ENCODE measurements around the gene RRM2. TPM values are rescaled to one million over a fixed set of nuclear protein-coding genes. Genes with fewer than 3 reads are reported as not detected.

Gene RRM2
- total and polyA plus RNA-seq, 2 experiments from 2014 or later, result 23.5 to 79.2 TPM

DNA sequence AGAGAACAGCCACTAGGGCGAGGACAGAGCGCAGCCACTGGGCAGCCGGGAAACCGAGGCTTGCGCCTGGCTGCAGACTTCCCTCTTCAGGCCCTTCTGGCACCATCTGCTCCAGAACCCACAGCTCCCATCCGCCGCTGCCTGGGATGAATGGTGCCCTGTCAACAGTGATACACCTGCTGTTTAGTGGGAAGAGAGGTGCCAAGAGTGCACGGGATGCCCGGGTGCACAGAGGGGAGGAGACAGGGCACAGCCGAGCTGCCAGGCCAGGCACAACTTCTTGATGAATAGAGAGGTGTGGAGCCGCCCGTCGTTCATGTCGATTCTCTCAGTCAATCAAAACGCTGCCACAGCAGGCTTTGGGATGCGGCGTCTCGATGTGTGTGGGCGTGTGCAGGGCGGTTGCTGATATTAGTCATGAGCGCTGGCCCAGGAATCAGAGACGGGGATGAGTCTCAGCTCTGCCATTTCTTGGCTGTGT lies 39.5 kb downstream of the RRM2 start:
- H3K27ac ChIP-seq, result no peak overlapping the region
- H3K9me2 ChIP-seq (ENCODE audit: insufficient read depth), result no peaks in the 10 kb centered on the region
- H4K20me1 ChIP-seq (ENCODE audit: insufficient read depth), result no peaks in the 10 kb centered on the region
- H3K9ac ChIP-seq, result no peak overlapping the region
- in situ Hi-C loops (cut with MboI), result no loop called here
- no peaks in the 10 kb centered on the region for H3K4me1 ChIP-seq (ENCODE audit: insufficient read depth)
- H3K79me2 ChIP-seq (ENCODE audit: insufficient read depth), result no peaks in the 10 kb centered on the region
- TF ChIP-seq EZH2 (IDR thresholded peaks at IDR 0.05; ENCODE audit: insufficient read depth, poor library complexity, severe bottlenecking) (no peak), EZH2phosphoT487 (IDR thresholded peaks at IDR 0.05; ENCODE audit: insufficient read depth, low read depth) (no peak)
- peak; percentile 13 for DNase-seq
- no peaks in the 10 kb centered on the region for H3K9me3 ChIP-seq (ENCODE audit: low read depth)
- no peaks in the 10 kb centered on the region for H3K36me3 ChIP-seq (ENCODE audit: low read depth)
- H3K27me3 ChIP-seq (replicated peaks; ENCODE audit: insufficient read depth), result no peaks in the 10 kb centered on the region
- H3K4me3 ChIP-seq, result no peak overlapping the region
- WGBS, 2 experiments (ENCODE audit: low coverage in 1 of 2, low lambda C conversion rate in 2 of 2, missing lambda C conversion rate in 2 of 2), result 94% methylated on average over 21 to 22 of the region's 22 CpGs
- H3K4me2 ChIP-seq (ENCODE audit: unreplicated experiment), result no peak overlapping the region
- no peak overlapping the region for H2AFZ ChIP-seq
- H3F3A ChIP-seq (ENCODE audit: insufficient read depth), result no peaks in the 10 kb centered on the region

DNA sequence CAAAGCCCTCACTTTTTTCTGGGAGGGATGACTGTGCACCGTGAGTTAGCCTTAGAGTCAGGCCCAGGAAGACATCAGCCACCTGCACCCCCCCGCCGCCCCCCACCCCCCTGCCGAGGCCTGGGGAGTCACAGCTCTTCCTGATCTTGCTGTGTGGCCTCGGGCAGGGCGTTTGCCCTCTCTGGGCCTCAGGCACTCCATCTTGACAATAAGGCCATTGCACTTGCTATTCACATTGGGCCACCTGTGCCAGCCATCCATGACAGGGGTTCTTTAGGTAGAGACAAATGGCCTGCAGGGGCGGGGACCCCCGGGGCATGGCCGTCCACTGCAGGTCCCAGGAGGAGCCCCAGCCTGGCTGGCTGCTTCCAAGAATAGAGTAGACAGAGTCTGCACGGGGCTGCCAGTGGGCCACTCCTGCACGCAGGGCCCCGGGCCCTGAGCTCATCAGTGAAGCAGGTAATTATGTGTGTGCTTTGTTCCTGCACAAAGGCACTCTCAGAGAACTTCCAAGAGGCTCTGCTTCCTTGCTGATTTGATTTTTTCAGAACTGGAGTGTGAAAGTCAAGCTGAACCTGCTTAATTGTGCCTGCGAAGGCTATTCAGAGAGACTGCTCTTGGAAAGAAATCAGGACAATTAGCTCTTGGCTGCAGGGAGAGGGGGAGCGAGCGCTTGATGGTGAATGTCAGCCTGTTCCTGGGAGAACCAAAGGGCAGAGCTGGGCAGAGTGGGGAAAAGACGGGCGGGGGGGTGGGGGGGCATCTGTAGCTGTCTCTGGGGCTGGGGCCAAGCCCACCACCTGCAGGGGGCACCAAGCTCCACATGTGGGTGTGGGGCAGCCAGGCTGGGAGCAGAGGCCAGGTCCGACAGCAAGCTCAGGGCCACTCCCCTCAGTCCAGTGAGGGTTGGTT lies 40.3 kb downstream of the RRM2 start:
- no peak for TF ChIP-seq EZH2phosphoT487 (IDR thresholded peaks at IDR 0.05; ENCODE audit: insufficient read depth, low read depth)
- TF ChIP-seq EZH2 (IDR thresholded peaks at IDR 0.05; ENCODE audit: insufficient read depth, poor library complexity, severe bottlenecking), result no peak
- Histone ChIP-seq H3F3A (ENCODE audit: insufficient read depth) (no peaks in the 10 kb centered on the region), H3K9ac (no peak overlapping the region), H3K9me3 (ENCODE audit: low read depth) (no peaks in the 10 kb centered on the region), H3K4me1 (ENCODE audit: insufficient read depth) (no peaks in the 10 kb centered on the region), H3K36me3 (ENCODE audit: low read depth) (no peaks in the 10 kb centered on the region), H3K9me2 (ENCODE audit: insufficient read depth) (no peaks in the 10 kb centered on the region), H3K4me2 (ENCODE audit: unreplicated experiment) (no peak overlapping the region), H3K27ac (no peak overlapping the region), H4K20me1 (ENCODE audit: insufficient read depth) (no peaks in the 10 kb centered on the region), H3K27me3 (replicated peaks; ENCODE audit: insufficient read depth) (no peaks in the 10 kb centered on the region), H3K79me2 (ENCODE audit: insufficient read depth) (no peaks in the 10 kb centered on the region), H3K4me3 (no peak overlapping the region), H2AFZ (no peak overlapping the region)
- 78 to 80% methylated on average over 14 to 18 of the region's 18 CpGs for WGBS, 2 experiments (ENCODE audit: low coverage in 1 of 2, low lambda C conversion rate in 2 of 2, missing lambda C conversion rate in 2 of 2)
- in situ Hi-C loops (cut with MboI), result no loop called here
- no peak for DNase-seq

DNA sequence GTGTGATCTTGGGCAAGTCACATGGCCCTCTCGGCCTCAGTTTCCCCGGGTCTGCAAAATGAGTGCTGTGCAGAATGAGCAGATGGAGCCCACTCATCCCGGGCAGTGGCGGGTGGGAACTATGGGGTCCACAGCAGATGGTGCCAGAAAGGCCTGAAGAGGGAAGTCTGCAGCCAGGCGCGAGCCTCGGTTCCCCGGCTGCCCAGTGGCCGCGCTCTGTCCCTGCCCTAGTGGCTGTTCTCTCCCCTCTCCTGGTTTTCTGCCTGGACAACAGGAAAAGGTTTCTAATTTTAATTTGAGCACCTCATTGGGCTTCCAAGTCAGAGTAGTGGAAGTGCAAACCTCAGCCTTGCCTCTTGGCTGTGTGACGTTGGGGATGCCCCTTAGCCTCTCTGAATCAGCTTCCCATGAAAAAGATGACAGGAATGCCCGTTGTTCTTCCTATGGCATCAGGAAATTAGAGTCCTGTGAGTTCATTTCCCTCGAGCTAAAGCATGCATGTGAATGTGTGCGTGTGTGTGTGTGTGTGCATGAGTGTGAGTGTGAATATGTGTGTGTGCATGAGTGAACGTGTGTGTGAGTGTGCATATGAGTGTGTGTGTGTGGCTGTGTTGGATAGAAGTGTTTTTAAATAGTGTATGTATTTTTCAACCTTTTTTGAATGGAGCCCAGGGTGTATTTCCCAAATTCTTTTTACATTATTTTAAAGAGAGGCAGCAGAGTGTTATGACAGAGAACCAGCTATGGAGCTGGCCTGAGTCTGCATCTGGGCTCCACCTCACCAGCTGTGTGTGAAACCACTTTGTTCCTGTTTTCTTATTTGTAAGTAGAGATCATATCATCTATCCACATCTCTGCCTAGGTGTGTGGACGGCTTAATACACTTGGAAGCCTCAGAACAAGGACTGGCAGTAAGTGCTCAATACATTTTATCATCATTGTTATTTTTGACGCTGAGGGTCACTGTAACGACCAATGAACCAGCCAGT lies 41.3 kb downstream of the RRM2 start:
- H3K4me2 ChIP-seq (ENCODE audit: unreplicated experiment), result no peak overlapping the region
- H3K9me2 ChIP-seq (ENCODE audit: insufficient read depth), result no peaks in the 10 kb centered on the region
- DNase-seq, result peak; percentile 25
- H3K9ac ChIP-seq, result no peak overlapping the region
- TF ChIP-seq EZH2 (IDR thresholded peaks at IDR 0.05; ENCODE audit: insufficient read depth, poor library complexity, severe bottlenecking) (no peak), EZH2phosphoT487 (IDR thresholded peaks at IDR 0.05; ENCODE audit: insufficient read depth, low read depth) (no peak)
- H3K36me3 ChIP-seq (ENCODE audit: low read depth), result no peaks in the 10 kb centered on the region
- no peaks in the 10 kb centered on the region for H3F3A ChIP-seq (ENCODE audit: insufficient read depth)
- H4K20me1 ChIP-seq (ENCODE audit: insufficient read depth), result no peaks in the 10 kb centered on the region
- no peak overlapping the region for H3K4me3 ChIP-seq
- no peaks in the 10 kb centered on the region for H3K9me3 ChIP-seq (ENCODE audit: low read depth)
- WGBS, 2 experiments (ENCODE audit: low coverage in 1 of 2, low lambda C conversion rate in 2 of 2, missing lambda C conversion rate in 2 of 2), result 82 to 85% methylated on average over 18 of the region's 18 CpGs
- no peak overlapping the region for H3K27ac ChIP-seq
- no peak overlapping the region for H2AFZ ChIP-seq
- no peaks in the 10 kb centered on the region for H3K79me2 ChIP-seq (ENCODE audit: insufficient read depth)
- in situ Hi-C loops (cut with MboI), result no loop called here
- H3K27me3 ChIP-seq (replicated peaks; ENCODE audit: insufficient read depth), result no peaks in the 10 kb centered on the region
- H3K4me1 ChIP-seq (ENCODE audit: insufficient read depth), result no peaks in the 10 kb centered on the region

DNA sequence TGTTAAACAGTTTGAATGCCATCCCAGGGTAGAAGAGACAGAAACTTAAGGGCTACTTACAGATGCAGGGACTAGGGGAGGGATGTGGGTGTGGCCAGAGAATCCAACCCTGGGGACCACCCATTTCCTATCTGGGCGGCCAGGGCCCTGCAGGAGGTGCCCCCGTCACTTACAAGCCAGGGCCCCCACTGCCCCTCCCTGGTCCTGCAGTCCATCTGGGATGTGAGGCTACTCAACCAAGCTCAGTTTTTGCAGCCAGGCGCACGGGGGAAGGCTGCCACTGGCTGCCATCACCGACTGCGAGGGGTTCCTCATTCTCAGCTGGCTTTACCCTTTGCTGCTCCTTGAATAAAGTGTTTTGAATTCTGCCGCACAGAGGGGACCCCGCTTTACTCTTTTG lies 42.1 kb downstream of the RRM2 start:
- Histone ChIP-seq H3K9me2 (ENCODE audit: insufficient read depth) (no peaks in the 10 kb centered on the region), H3K9me3 (ENCODE audit: low read depth) (no peaks in the 10 kb centered on the region), H3K4me3 (no peak overlapping the region), H3K27me3 (replicated peaks; ENCODE audit: insufficient read depth) (no peaks in the 10 kb centered on the region), H3K79me2 (ENCODE audit: insufficient read depth) (no peaks in the 10 kb centered on the region), H3F3A (ENCODE audit: insufficient read depth) (no peaks in the 10 kb centered on the region), H2AFZ (no peak overlapping the region), H3K36me3 (ENCODE audit: low read depth) (no peaks in the 10 kb centered on the region), H3K4me2 (ENCODE audit: unreplicated experiment) (no peak overlapping the region), H3K27ac (no peak overlapping the region), H3K4me1 (ENCODE audit: insufficient read depth) (no peaks in the 10 kb centered on the region), H3K9ac (no peak overlapping the region), H4K20me1 (ENCODE audit: insufficient read depth) (no peaks in the 10 kb centered on the region)
- TF ChIP-seq EZH2 (IDR thresholded peaks at IDR 0.05; ENCODE audit: insufficient read depth, poor library complexity, severe bottlenecking), result no peak
- no peak for TF ChIP-seq EZH2phosphoT487 (IDR thresholded peaks at IDR 0.05; ENCODE audit: insufficient read depth, low read depth)
- in situ Hi-C loops (cut with MboI), result no loop called here
- DNase-seq, result no peak
- WGBS, 2 experiments (ENCODE audit: low coverage in 1 of 2, low lambda C conversion rate in 2 of 2, missing lambda C conversion rate in 2 of 2), result 94 to 98% methylated on average over 7 to 8 of the region's 8 CpGs

Measured in GM23248 (cell line).